HepG2 (cell line): Measurements from ENCODE around the gene NPB. TPM values are rescaled to one million over a fixed set of nuclear protein-coding genes. Genes with fewer than 3 reads are reported as not detected.

Experiments used
- ETV5 ChIP-seq: IDR thresholded peaks from 2 replicates; pipeline ENCODE4 v1.6.1; 2018; ENCODE audit warnings: missing biosample characterization, missing genetic modification reagents, inconsistent platforms, borderline replicate concordance
- KLF12 ChIP-seq: sonication (generic); formaldehyde crosslinking; IDR thresholded peaks from 2 replicates; pipeline ENCODE4 v1.4.0; 2020; ENCODE audit warnings: missing genetic modification reagents, borderline replicate concordance
- MXI1 ChIP-seq: IDR thresholded peaks from 3 replicates; pipeline ENCODE4 v1.6.1; 2012; ENCODE audit warnings: low read depth, low read length, inconsistent platforms, borderline replicate concordance
- NR1H2 ChIP-seq: sonication (generic); formaldehyde crosslinking; IDR thresholded peaks from 2 replicates; pipeline ENCODE4 v1.8.1; 2022; ENCODE audit warnings: low read depth, missing genetic modification reagents, borderline replicate concordance
- PAF1 ChIP-seq: IDR thresholded peaks from 2 replicates; pipeline ENCODE4 v1.6.1; 2016; ENCODE audit warnings: missing genetic modification reagents, missing compliant biosample characterization
- POGZ ChIP-seq: sonication (generic); formaldehyde crosslinking; IDR thresholded peaks from 2 replicates; pipeline ENCODE4 v1.4.0; 2020; ENCODE audit warnings: mild to moderate bottlenecking, missing genetic modification reagents
- TSC22D2 ChIP-seq: sonication (generic); formaldehyde crosslinking; IDR thresholded peaks from 2 replicates; pipeline ENCODE4 v1.5.1; 2020; ENCODE audit warnings: missing genetic modification reagents, mild to moderate bottlenecking, borderline replicate concordance
- ZNF12 ChIP-seq: sonication (generic); formaldehyde crosslinking; IDR thresholded peaks from 2 replicates; pipeline ENCODE4 v1.5.0; 2020; ENCODE audit warnings: missing genetic modification reagents
- ZNF367 ChIP-seq: sonication (generic); formaldehyde crosslinking; IDR thresholded peaks from 2 replicates; pipeline ENCODE4 v1.4.0; 2020; ENCODE audit warnings: missing genetic modification reagents, borderline replicate concordance
- ZNF598 ChIP-seq: sonication (generic); formaldehyde crosslinking; IDR thresholded peaks from 2 replicates; pipeline ENCODE4 v1.5.1; 2020; ENCODE audit warnings: mild to moderate bottlenecking, missing genetic modification reagents, borderline replicate concordance
- ZNF629 ChIP-seq: sonication (generic); formaldehyde crosslinking; conservative IDR thresholded peaks from 2 replicates; pipeline ENCODE4 v1.5.0; 2020; ENCODE audit warnings: missing genetic modification reagents
- polyA plus RNA-seq, 8 experiments: library from polyadenylated mRNA; depleted of rRNA in 3 of 8; stranded (reverse) in 7 of 8; unstranded in 1 of 8; fragments of >200 nt; fragmentation: Illumina TruSeq in 4 of 8; extraction: Trizol in 4 of 8; gene quantifications; 2 replicates each; pipeline versions ENCODE4 v1.2.1 to v1.2.3, GENCODE V29; 2011 to 2016; ENCODE audit warnings: low read depth in 4 of 8, missing spikeins in 1 of 8, mixed read lengths in 1 of 8; ENCODE audit not compliant: insufficient read depth in 1 of 8
- total RNA-seq, 5 experiments: library from RNA; depleted of rRNA; stranded (reverse); fragments of >200 nt; fragmentation: Illumina TruSeq; extraction: Trizol; gene quantifications; 2 replicates each; pipeline ENCODE4 v1.2.3, GENCODE V29; 2016; ENCODE audit warnings: low read depth in 1 of 5
- TF ChIP-seq, protein P1 (sequence below): sonication (generic); formaldehyde crosslinking; IDR thresholded peaks from 2 replicates; pipeline ENCODE4 v1.5.0; 2020; ENCODE audit warnings: mild to moderate bottlenecking, missing genetic modification reagents, borderline replicate concordance
- TF ChIP-seq, protein P2 (sequence below): IDR thresholded peaks from 2 replicates; pipeline ENCODE4 v1.6.1; 2016; ENCODE audit warnings: mild to moderate bottlenecking
- TF ChIP-seq, protein P3 (sequence below): sonication (generic); formaldehyde crosslinking; IDR thresholded peaks from 2 replicates; pipeline ENCODE4 v1.4.0; 2020; ENCODE audit warnings: missing genetic modification reagents, borderline replicate concordance
- TF ChIP-seq, protein P4 (sequence below): sonication (generic); formaldehyde crosslinking; IDR thresholded peaks from 2 replicates; pipeline ENCODE4 v1.5.0; 2020; ENCODE audit warnings: missing genetic modification reagents, mild to moderate bottlenecking, borderline replicate concordance
- TF ChIP-seq, protein P5 (sequence below): sonication (generic); formaldehyde crosslinking; IDR thresholded peaks from 2 replicates; pipeline ENCODE4 v1.4.0; 2020; ENCODE audit warnings: missing genetic modification reagents
- TF ChIP-seq, protein P6 (sequence below): sonication (generic); formaldehyde crosslinking; conservative IDR thresholded peaks from 2 replicates; pipeline ENCODE4 v1.4.0; 2020; ENCODE audit warnings: missing genetic modification reagents

Gene NPB
- total and polyA plus RNA-seq, 2 of the 13 experiments (the other 11 are each of a cell fraction or from before 2014, with no cell fraction given), result 0.11 to 0.93 TPM

DNA sequence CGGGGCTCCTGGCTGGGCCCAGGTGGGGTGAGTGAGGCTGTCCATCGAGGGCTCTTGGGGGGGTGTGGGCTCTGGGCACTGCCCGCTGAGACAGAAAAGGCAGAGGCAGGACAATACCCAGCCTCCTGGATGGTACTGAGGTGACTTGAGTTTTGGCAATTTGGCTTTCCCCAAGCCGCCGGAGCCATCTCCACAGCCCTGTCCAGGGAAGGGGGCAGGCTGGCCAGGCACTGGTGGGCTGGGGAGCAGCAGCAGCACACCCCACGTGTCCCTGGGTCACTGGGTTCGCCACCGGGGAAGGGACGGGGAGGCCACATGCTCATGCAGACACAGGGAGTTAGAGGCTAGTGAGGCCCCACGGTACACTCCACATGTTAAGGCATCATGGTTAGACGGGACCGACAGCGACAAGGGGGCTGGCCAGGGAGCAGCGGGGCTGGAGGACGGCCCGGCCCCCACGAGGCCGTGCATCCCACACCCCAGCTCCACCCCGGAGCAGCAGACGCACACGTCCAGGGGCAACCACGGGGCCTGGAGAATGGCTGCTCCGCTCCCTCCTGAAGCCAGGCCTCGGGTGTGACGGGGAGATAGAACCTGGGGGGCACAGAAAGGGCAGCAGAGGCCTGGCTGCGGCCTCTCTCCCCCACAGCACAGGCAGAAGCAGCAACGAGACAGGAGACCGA lies 33.9 kb upstream of the NPB start (continued):
- TF ChIP-seq, protein P1, sequence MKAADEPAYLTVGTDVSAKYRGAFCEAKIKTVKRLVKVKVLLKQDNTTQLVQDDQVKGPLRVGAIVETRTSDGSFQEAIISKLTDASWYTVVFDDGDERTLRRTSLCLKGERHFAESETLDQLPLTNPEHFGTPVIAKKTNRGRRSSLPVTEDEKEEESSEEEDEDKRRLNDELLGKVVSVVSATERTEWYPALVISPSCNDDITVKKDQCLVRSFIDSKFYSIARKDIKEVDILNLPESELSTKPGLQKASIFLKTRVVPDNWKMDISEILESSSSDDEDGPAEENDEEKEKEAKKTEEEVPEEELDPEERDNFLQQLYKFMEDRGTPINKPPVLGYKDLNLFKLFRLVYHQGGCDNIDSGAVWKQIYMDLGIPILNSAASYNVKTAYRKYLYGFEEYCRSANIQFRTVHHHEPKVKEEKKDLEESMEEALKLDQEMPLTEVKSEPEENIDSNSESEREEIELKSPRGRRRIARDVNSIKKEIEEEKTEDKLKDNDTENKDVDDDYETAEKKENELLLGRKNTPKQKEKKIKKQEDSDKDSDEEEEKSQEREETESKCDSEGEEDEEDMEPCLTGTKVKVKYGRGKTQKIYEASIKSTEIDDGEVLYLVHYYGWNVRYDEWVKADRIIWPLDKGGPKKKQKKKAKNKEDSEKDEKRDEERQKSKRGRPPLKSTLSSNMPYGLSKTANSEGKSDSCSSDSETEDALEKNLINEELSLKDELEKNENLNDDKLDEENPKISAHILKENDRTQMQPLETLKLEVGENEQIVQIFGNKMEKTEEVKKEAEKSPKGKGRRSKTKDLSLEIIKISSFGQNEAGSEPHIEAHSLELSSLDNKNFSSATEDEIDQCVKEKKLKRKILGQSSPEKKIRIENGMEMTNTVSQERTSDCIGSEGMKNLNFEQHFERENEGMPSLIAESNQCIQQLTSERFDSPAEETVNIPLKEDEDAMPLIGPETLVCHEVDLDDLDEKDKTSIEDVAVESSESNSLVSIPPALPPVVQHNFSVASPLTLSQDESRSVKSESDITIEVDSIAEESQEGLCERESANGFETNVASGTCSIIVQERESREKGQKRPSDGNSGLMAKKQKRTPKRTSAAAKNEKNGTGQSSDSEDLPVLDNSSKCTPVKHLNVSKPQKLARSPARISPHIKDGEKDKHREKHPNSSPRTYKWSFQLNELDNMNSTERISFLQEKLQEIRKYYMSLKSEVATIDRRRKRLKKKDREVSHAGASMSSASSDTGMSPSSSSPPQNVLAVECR (CRISPR knock-in tag), result no peak
- TF ChIP-seq ZNF598 (CRISPR knock-in tag) (no peak), ETV5 (CRISPR knock-in tag) (no peak), ZNF629 (CRISPR knock-in tag) (no peak), TSC22D2 (CRISPR knock-in tag) (0 out of 2 replicates have a peak, but pooled peaks have one; percentile 17), KLF12 (CRISPR knock-in tag) (no peak), NR1H2 (CRISPR knock-in tag) (no peak), POGZ (CRISPR knock-in tag) (no peak), ZNF367 (CRISPR knock-in tag) (no peak), ZNF12 (CRISPR knock-in tag) (no peak), PAF1 (CRISPR knock-in tag) (peak; percentile 91; the same call in 1 of the 2 replicates), MXI1 (peak; percentile 26; the same call in 1 of the 3 replicates)
- TF ChIP-seq, protein P2, sequence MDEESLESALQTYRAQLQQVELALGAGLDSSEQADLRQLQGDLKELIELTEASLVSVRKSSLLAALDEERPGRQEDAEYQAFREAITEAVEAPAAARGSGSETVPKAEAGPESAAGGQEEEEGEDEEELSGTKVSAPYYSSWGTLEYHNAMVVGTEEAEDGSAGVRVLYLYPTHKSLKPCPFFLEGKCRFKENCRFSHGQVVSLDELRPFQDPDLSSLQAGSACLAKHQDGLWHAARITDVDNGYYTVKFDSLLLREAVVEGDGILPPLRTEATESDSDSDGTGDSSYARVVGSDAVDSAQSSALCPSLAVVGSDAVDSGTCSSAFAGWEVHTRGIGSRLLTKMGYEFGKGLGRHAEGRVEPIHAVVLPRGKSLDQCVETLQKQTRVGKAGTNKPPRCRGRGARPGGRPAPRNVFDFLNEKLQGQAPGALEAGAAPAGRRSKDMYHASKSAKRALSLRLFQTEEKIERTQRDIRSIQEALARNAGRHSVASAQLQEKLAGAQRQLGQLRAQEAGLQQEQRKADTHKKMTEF (CRISPR knock-in tag), result no peak
- TF ChIP-seq, protein P3, sequence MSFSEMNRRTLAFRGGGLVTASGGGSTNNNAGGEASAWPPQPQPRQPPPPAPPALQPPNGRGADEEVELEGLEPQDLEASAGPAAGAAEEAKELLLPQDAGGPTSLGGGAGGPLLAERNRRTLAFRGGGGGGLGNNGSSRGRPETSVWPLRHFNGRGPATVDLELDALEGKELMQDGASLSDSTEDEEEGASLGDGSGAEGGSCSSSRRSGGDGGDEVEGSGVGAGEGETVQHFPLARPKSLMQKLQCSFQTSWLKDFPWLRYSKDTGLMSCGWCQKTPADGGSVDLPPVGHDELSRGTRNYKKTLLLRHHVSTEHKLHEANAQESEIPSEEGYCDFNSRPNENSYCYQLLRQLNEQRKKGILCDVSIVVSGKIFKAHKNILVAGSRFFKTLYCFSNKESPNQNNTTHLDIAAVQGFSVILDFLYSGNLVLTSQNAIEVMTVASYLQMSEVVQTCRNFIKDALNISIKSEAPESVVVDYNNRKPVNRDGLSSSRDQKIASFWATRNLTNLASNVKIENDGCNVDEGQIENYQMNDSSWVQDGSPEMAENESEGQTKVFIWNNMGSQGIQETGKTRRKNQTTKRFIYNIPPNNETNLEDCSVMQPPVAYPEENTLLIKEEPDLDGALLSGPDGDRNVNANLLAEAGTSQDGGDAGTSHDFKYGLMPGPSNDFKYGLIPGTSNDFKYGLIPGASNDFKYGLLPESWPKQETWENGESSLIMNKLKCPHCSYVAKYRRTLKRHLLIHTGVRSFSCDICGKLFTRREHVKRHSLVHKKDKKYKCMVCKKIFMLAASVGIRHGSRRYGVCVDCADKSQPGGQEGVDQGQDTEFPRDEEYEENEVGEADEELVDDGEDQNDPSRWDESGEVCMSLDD (CRISPR knock-in tag), result no peak
- TF ChIP-seq, protein P4, sequence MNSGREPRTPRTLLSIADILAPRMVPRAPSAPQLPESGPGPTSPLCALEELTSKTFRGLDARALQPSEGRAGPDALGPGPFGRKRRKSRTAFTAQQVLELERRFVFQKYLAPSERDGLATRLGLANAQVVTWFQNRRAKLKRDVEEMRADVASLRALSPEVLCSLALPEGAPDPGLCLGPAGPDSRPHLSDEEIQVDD (CRISPR knock-in tag), result no peak
- TF ChIP-seq, protein P5, sequence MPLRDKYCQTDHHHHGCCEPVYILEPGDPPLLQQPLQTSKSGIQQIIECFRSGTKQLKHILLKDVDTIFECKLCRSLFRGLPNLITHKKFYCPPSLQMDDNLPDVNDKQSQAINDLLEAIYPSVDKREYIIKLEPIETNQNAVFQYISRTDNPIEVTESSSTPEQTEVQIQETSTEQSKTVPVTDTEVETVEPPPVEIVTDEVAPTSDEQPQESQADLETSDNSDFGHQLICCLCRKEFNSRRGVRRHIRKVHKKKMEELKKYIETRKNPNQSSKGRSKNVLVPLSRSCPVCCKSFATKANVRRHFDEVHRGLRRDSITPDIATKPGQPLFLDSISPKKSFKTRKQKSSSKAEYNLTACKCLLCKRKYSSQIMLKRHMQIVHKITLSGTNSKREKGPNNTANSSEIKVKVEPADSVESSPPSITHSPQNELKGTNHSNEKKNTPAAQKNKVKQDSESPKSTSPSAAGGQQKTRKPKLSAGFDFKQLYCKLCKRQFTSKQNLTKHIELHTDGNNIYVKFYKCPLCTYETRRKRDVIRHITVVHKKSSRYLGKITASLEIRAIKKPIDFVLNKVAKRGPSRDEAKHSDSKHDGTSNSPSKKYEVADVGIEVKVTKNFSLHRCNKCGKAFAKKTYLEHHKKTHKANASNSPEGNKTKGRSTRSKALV (CRISPR knock-in tag), result no peak
- TF ChIP-seq, protein P6, sequence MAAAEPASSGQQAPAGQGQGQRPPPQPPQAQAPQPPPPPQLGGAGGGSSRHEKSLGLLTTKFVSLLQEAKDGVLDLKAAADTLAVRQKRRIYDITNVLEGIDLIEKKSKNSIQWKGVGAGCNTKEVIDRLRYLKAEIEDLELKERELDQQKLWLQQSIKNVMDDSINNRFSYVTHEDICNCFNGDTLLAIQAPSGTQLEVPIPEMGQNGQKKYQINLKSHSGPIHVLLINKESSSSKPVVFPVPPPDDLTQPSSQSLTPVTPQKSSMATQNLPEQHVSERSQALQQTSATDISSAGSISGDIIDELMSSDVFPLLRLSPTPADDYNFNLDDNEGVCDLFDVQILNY (CRISPR knock-in tag), result no peak; the same call in 1 of the 2 replicates
